SU-DHL-6 (cell line): Measurements from ENCODE around the gene NTHL1.

Source experiments
- H2AFZ ChIP-seq: fragments of 200-600 bp; sonication (generic); 2 replicates; pipeline ENCODE4 v1.6.1; 2014; ENCODE audit warnings: low read depth, mild to moderate bottlenecking, moderate library complexity, mixed read lengths, antibody characterized with exemption, low read length; ENCODE audit not compliant: severe bottlenecking
- H3F3A ChIP-seq: fragments of 200-600 bp; shearing (Covaris generic); 2 replicates; pipeline ENCODE4 v1.6.0; 2016; ENCODE audit warnings: antibody characterized with exemption, mild to moderate bottlenecking; ENCODE audit not compliant: insufficient read depth
- H3K27ac ChIP-seq: fragments of 200-600 bp; sonication (generic); 2 replicates; pipeline ENCODE4 v1.5.1; 2016; ENCODE audit warnings: low read depth, mild to moderate bottlenecking, low read length, moderate library complexity, mixed read lengths
- H3K27me3 ChIP-seq: fragments of 200-600 bp; sonication (generic), shearing (Covaris generic); 2 replicates; pipeline ENCODE4 v1.6.0; 2014; ENCODE audit warnings: mild to moderate bottlenecking, low read length
- H3K36me3 ChIP-seq: fragments of 200-600 bp; sonication (generic); 2 replicates; pipeline ENCODE4 v1.6.1; 2014; ENCODE audit warnings: mild to moderate bottlenecking, low read length, mixed read lengths
- H3K4me2 ChIP-seq: fragments of 300-600, 200-600 bp; shearing (Covaris generic), sonication (generic); 2 replicates; pipeline ENCODE4 v1.6.0; 2014; ENCODE audit warnings: low read length, low read depth, mild to moderate bottlenecking; ENCODE audit not compliant: poor library complexity, severe bottlenecking
- H3K4me3 ChIP-seq: fragments of 200-600 bp; sonication (generic); 2 replicates; pipeline ENCODE4 v1.5.1; 2014; ENCODE audit warnings: antibody characterized with exemption, low read length, mild to moderate bottlenecking, mixed read lengths; ENCODE audit not compliant: insufficient read depth, poor library complexity, severe bottlenecking
- H3K79me2 ChIP-seq: fragments of 200-600 bp; sonication (generic); 2 replicates; pipeline ENCODE4 v1.6.1; 2014; ENCODE audit warnings: mild to moderate bottlenecking, low read length, moderate library complexity; ENCODE audit not compliant: insufficient read depth
- H3K9ac ChIP-seq: fragments of 200-600 bp; sonication (generic); 2 replicates; pipeline ENCODE4 v1.7.0; 2014; ENCODE audit warnings: mild to moderate bottlenecking, low read length
- H3K9me2 ChIP-seq: fragments of 200-600 bp; sonication (generic); replicated peaks from 2 replicates; pipeline ENCODE4 v1.6.1; 2014; ENCODE audit warnings: low read length; ENCODE audit not compliant: insufficient read depth
- H3K9me3 ChIP-seq: fragments of 200-600 bp; sonication (generic); 2 replicates; pipeline ENCODE4 v1.6.1; 2014; ENCODE audit warnings: low read length, mixed read lengths; ENCODE audit not compliant: insufficient read depth
- H4K20me1 ChIP-seq: fragments of 200-600 bp; sonication (generic); 2 replicates; pipeline ENCODE4 v1.6.1; 2014; ENCODE audit warnings: low read depth, mild to moderate bottlenecking, antibody characterized with exemption, low read length, moderate library complexity, mixed read lengths
- CTCF ChIP-seq: fragments of 200-600 bp; sonication (generic); IDR thresholded peaks from one replicate; pipeline ENCODE4 v1.5.1; 2017; ENCODE audit warnings: antibody characterized with exemption, mild to moderate bottlenecking, low read length, moderate library complexity; ENCODE audit not compliant: insufficient read depth, poor library complexity, severe bottlenecking
- EZH2phosphoT487 ChIP-seq: fragments of 200-600 bp; sonication (generic), shearing (Covaris generic); conservative IDR thresholded peaks from 2 replicates; pipeline ENCODE4 v1.6.1; 2018; ENCODE audit warnings: mild to moderate bottlenecking, antibody characterized with exemption, low read length, moderate library complexity, mixed read lengths

Gene NTHL1

GRCh38 chr16:2023092-2024031 is 24.3 kb downstream of the NTHL1 start:
- no peaks in the 10 kb centered on the region for H3F3A ChIP-seq
- peak overlapping the region; percentile 36 for H3K9ac ChIP-seq

GRCh38 chr16:2022723-2023091 is 24.9 kb downstream of the NTHL1 start:
- Histone ChIP-seq H3K9me3 (no peaks in the 10 kb centered on the region), H3K4me2 (peak overlapping the region; percentile 36), H3F3A (no peaks in the 10 kb centered on the region), H3K9me2 (no peaks in the 10 kb centered on the region), H3K36me3 (no peaks in the 10 kb centered on the region), H4K20me1 (no peaks in the 10 kb centered on the region), H3K9ac (peak overlapping the region; percentile 36), H3K4me3 (no peak overlapping the region), H2AFZ (peak overlapping the region; percentile 77), H3K27me3 (no peaks in the 10 kb centered on the region), H3K27ac (no peak overlapping the region), H3K79me2 (no peaks in the 10 kb centered on the region)
- TF ChIP-seq CTCF (no peak), EZH2phosphoT487 (no peak)

More at GRCh38 chr16:2023092-2024031, 24.3 kb downstream of the NTHL1 start:
- TF ChIP-seq EZH2phosphoT487: no peak
- TF ChIP-seq CTCF: peak; percentile 90
- H3K27me3 ChIP-seq: no peaks in the 10 kb centered on the region
- H3K9me2 ChIP-seq: no peaks in the 10 kb centered on the region
- peak overlapping the region; percentile 77 for H2AFZ ChIP-seq
- H4K20me1 ChIP-seq: no peaks in the 10 kb centered on the region
- no peaks in the 10 kb centered on the region for H3K9me3 ChIP-seq
- peak overlapping the region; percentile 40 for H3K4me2 ChIP-seq
- no peak overlapping the region for H3K4me3 ChIP-seq
- H3K36me3 ChIP-seq: no peaks in the 10 kb centered on the region
- no peak overlapping the region for H3K27ac ChIP-seq
- no peaks in the 10 kb centered on the region for H3K79me2 ChIP-seq

GRCh38 chr16:2019921-2020831 is 27.5 kb downstream of the NTHL1 start:
- H3K9me2 ChIP-seq: no peaks in the 10 kb centered on the region
- no peaks in the 10 kb centered on the region for H3K9me3 ChIP-seq
- no peak overlapping the region for H2AFZ ChIP-seq
- TF ChIP-seq EZH2phosphoT487: no peak
- TF ChIP-seq CTCF: no peak
- no peak overlapping the region for H3K4me3 ChIP-seq
- no peak overlapping the region for H3K27ac ChIP-seq
- no peak overlapping the region for H3K4me2 ChIP-seq
- no peaks in the 10 kb centered on the region for H4K20me1 ChIP-seq
- H3K27me3 ChIP-seq: no peaks in the 10 kb centered on the region
- no peaks in the 10 kb centered on the region for H3K79me2 ChIP-seq
- no peaks in the 10 kb centered on the region for H3K36me3 ChIP-seq
- no peak overlapping the region for H3K9ac ChIP-seq
- H3F3A ChIP-seq: no peaks in the 10 kb centered on the region
